GM19324 (cell line): ENCODE results near the gene HESX1.

Source experiments
- ATAC-seq: cut with Tn5 transposase; IDR thresholded peaks from one replicate; pipeline ENCODE4 v1.9.1; 2021; ENCODE audit warnings: mild to moderate bottlenecking, moderate library complexity; ENCODE audit not compliant: unreplicated experiment, low FRiP score

HESX1 gene

DNA sequence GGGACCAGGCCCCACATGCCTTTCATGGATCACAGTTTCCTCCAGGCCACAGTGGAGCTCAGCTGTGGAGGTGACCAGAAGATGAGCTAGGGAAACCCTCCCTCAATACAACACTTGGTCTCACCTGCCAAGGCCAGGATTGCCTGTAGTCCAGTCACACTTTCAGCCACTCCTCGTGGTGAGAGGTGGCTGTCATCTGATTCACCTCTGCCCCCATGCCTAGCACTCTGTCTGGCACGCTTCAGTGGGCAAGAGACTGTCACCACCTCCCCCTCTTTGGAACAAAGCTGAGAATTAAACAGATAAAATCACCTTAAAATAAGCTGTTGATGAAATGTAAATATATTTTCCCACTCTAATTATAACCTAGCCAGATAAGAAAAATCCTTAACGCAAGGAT lies 30.7 kb downstream of the HESX1 start:
- ATAC-seq = no peak

DNA sequence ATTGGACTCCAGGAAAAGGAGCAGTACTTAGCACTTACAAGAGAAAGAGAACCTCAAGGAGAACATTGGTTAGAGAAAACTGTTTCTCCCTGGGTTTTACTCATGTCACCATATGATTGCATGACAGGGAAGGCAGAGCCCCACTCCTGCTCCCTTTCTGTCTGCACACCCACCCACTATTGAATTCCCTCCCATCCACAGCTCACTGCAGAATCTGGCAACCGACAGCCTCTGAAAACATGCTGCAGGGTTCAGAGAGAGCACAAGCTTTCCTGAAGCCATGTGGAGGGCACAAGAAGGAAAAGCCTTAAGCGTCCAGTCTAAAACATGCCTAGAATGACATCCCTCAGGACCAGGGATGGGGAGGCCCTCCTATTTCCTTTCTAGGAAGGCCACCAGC lies 31.6 kb downstream of the HESX1 start:
- no peak for ATAC-seq

GRCh38 chr3:57166660-57167059 lies 33.1 kb downstream of the HESX1 start:
- ATAC-seq = no peak

DNA sequence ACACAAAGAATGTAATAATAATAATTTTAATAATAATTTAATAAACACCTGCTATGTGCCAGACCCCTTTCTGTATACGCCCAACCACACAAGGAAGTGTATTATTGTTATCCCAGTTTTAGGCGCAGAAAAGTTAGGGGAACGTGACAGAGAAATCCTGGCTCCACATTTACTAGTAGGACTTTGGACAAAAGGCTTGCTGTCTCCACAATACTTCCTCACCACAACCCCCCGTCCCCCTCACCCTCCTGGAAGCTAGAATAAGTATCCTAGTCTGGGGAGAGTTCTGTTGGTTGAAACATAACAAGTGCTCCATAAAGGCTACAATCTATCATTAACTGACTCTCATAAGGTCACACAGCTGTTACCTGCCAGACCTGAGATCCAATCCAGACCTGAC lies 34.1 kb downstream of the HESX1 start:
- no peak for ATAC-seq

DNA sequence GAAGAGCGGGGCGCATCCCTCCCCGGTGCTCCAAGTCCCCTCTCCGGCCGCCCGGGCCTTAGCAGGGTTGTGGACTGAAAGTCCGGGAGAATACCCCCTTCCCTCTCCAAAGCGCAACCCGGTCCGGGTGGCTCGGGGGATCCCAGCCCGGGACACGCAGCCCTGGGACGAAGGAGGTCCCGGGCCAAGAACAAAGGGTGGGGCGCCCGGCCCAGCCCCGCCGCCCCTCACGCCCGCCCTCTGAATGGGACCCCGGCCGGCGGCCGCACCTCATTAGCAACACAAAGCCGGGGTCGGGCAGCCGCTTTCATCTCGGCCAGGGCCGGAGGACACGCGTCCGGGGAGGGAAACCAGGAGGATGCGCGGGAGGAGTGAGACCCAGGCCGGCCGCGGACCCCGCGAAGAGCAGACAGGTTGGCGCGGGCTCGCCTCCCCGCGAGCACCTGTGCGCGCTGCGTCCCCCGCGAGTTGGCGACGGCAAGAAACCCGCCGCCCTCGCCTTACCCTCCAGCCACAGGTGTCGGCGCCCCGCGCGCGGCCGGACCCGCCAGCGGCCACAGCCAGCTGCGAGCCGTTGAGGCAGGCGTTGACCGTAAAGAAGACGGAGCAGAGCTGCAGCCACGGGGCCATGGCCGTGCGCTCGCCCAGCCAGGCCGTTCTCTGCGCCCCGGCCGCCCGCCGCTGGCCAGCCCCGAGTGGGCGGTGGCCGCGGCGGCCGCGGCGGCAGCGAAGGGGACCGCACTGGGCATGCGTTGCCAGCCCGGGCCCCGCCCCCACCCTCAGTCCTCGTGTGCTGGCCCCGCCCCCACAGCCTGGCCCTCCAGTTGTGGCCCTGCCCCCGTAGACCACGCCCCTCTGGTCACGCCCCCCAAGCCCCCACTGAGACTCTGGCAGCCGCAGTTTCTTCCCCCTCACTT lies 34.9 kb downstream of the HESX1 start, which contains the start of gene IL17RD:
Gene IL17RD (minus strand): TSS at position 697 of the 917 bp plus-strand sequence. CDS start 67 bp downstream, at position 630.
- ATAC-seq = no peak

GRCh38 chr3:57164217-57164656 lies 35.5 kb downstream of the HESX1 start:
- ATAC-seq = no peak

GRCh38 chr3:57163751-57164150 lies 36.0 kb downstream of the HESX1 start:
- no peak for ATAC-seq

DNA sequence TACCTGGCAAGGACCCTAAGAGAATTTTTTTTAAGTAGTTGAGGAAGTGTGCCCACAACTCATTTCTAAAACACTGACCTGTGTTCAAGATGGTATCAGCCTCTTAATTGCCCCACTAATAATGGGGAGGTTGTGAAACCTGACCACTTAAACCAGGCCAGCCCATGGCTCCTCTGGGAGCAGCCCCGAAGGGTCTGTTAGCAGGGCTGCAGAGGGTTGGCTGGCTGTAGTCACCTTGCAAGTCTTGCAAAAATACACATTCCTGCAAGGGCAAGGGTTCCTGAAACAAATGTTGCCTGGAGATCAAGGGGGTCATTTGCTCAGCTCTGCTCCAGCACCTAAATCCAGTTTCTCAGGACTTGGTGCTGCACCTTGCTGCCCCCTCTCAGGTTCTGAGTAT lies 37.9 kb downstream of the HESX1 start:
- ATAC-seq = no peak

DNA sequence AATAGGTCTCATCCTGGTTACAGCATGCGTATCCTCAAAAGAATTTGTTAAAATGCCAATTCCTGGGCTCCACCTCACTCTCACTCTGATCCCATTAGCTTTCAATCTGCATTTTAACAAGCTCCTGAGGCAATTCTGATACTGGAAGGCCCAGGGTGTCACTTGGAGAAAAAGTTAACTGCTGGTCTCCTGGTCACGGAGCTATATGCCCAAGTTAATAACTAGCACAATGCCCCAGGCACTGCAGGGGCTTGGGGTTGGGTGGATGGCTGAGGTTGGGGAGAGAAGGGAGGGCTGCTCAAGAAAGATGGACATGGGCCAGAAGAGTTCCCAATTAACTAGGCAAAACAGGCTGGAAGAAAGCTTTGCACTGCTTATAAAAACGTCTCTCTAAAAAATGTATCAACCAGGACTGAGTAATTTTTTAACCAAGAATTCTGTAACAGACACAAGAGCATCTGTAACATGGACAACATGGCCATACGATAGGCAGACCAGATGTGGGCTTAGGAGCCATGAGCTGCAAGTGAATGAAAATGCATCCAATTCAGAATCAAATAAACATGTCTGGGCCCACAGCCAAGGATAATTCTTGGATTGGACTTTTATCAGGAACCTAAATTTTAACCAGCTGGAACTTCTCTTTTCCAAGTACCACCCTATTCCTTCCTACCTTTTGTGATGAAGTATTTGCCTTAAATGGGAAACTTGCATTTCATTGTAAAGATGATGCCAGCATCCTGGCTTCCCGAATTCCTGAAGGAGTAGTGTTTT lies 38.8 kb downstream of the HESX1 start:
- ATAC-seq = no peak

- no peak for ATAC-seq
Observed at GRCh38 chr3:57160076-57160764, 39.6 kb downstream of the HESX1 start.

- ATAC-seq = no peak
Observed at GRCh38 chr3:57158813-57159738, 40.7 kb downstream of the HESX1 start.

- ATAC-seq = no peak
Observed at GRCh38 chr3:57158325-57158724, 41.5 kb downstream of the HESX1 start.

GRCh38 chr3:57157545-57157944 lies 42.2 kb downstream of the HESX1 start:
- no peak for ATAC-seq

DNA sequence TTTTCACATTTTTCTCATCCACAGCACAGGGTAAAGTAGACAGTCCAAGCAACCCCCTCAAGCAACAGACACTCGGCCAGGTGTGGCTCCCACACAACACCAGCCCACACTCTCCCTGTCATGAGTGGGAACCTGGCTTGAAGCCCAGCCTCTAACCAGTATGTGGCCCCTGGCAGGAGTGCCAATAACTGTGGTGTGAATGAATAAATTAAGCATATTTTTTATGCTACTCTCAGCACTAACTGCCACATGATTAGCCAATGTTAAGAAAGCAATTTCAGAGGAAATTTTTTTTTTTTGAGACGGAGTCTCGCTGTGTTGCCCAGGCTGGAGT lies 44.5 kb downstream of the HESX1 start:
- ATAC-seq = no peak

GRCh38 chr3:57154470-57155309 lies 45.1 kb downstream of the HESX1 start:
- ATAC-seq = no peak

GRCh38 chr3:57152151-57153143 lies 47.3 kb downstream of the HESX1 start:
- no peak for ATAC-seq

DNA sequence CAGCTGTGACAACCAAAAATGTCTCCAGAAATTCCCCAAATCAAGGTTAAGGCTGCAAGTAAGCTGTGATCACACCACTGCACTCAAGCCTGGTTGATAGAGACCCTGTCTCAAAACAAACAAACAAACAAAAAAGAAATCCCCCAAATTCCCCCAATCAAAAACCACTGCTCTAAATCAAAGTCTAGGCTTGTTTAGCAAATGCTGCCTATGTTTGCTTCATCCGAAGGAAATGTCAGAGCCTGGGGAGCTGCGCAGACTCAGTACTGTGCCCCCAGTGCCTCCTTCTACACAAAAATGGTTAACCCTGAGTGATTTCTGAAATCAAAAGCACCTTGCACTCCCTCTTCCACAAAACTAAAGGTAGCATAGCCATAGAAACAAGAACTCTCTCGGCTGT lies 48.0 kb downstream of the HESX1 start:
- no peak for ATAC-seq

GRCh38 chr3:57151021-57151449 lies 48.7 kb downstream of the HESX1 start:
- ATAC-seq = no peak
